Hematopoietic multipotent progenitor cell treated with erythropoietin and hydrocortisone succinate and interleukin-3 and kit ligand, for 15 days (in vitro differentiated cells): ENCODE measurements around the gene OR11H7.
"Not testable (repeated sequence)": the region's sequence is repeated elsewhere in the genome, so short reads cannot be mapped to it uniquely, and the experiment has no call there.

ENCODE experiments used
- DNase-seq: peaks from one replicate; pipeline ENCODE4 v3.0.0-alpha.2; 2015; ENCODE audit warnings: low spot score

Gene OR11H7

GRCh38 chr14:20228681-20229080, at the start of gene OR11H7:
OR11H7 (plus strand) TSS chr14:20228981.
- no peak for DNase-seq

DNA sequence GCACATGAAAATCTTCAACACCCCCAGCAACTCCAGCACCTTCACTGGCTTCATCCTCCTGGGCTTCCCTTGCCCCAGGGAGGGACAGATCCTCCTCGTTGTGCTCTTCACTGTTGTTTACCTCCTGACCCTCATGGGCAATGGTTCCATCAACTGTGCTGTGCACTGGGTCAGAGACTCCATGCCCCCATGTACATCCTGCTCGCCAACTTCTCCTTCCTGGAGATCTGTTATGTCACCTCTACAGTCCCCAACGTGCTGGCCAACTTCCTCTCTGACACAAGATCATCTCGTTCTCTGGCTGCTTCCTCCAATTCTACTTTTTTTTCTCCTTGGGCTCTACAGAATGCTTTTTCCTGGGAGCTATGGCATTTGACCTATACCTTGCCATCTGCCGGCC, 49.6 kb upstream of the OR11H7 start:
- DNase-seq, result no peak

- no peak for DNase-seq
Measured at GRCh38 chr14:20179880-20180279, 48.9 kb upstream of the OR11H7 start.

DNA sequence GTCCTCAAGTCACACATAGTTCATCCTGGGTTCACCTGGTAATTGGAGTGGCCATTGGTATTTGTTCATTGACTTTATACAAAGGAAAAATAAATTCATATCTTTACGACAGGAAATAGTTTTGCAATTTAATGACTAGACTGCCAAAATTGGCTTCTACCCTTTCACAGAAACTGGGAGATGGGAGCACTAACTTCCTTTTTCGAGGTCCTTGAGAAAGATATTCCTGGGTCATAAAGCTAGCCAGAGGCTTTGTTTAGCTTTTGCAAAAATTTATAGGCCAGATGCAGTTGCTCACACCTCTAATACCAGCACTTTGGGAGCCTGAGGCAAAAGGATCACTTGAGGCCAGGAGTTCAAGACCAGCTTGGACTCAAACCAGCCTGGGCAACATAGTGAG, 48.3 kb upstream of the OR11H7 start:
- no peak for DNase-seq

GRCh38 chr14:20184181-20184580, 44.6 kb upstream of the OR11H7 start:
- DNase-seq, result no peak

GRCh38 chr14:20190596-20190995, 38.2 kb upstream of the OR11H7 start, which contains the start of gene OR11G2:
OR11G2 (plus strand) TSS chr14:20190896; CDS start chr14:20197438, 6,542 bp downstream.
- DNase-seq, result no peak

GRCh38 chr14:20191396-20191795, 37.4 kb upstream of the OR11H7 start:
- no peak for DNase-seq

DNA sequence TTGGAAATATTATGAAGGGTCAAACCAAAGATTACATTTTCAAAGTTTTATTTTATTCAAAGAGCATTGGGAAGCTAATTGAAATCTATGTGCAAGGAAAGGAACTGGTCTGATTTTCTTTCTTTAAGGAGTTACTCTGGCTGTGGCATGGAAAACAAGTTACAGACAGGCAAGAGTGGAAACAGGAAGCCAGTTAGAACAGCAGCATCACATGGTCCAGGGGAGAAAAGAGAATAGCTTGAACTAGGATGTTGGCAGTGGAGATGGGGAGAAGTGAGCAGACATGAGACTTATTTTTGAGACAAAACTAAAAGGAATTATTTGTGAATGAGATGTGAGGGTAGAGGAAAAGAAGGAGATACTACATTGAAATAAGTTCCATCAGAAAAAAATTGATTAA, 34.7 kb upstream of the OR11H7 start:
- no peak for DNase-seq

GRCh38 chr14:20195170-20195569, 33.6 kb upstream of the OR11H7 start:
- not testable (repeated sequence) for DNase-seq

DNA sequence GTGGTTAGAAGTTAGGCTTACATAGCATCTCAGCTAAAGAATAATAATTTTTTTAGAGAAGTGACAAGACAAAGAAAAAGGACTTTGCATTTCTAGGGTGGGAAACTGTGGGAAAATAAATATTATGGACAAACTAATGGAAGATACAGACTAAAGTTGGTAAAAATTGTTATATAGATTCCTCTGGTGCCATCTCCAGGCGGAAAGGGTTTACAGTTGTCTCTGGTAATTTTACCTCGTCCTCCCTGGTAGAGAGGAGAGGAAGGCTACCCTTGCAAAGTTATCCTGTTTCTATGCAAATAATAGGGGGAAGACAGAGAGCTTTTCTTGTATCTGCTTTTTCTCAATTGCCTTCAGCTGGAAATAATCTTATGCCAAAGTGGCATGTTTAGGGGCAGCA, 32.9 kb upstream of the OR11H7 start:
- DNase-seq, result no peak

DNA sequence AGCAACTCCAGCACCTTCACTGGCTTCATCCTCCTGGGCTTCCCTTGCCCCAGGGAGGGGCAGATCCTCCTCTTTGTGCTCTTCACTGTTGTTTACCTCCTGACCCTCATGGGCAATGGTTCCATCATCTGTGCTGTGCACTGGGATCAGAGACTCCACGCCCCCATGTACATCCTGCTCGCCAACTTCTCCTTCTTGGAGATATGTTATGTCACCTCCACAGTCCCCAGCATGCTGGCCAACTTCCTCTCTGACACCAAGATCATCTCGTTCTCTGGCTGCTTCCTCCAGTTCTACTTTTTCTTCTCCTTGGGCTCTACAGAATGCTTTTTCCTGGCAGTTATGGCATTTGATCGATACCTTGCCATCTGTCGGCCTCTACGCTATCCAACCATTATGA, 31.3 kb upstream of the OR11H7 start:
- DNase-seq, result no peak

GRCh38 chr14:20198991-20199390, 29.8 kb upstream of the OR11H7 start:
- DNase-seq, result no peak

DNA sequence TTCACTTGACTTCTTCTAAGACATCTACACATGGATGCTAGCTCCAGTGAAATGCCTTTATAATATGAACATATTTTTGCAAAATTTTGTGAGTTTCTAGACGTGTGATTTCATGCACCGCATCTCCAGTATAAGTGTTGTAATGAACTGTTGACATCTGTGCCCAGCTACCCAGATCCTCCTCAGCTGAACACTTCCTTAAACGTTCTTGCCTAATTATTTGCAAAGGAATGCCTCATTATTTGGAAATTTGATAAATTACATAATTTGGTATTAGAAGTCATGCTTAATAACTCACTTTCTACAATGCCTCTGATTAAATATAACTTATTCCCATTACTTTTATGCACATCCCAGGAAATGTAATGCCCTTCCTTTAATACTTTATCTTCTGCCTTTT, 24.1 kb upstream of the OR11H7 start:
- no peak for DNase-seq

DNA sequence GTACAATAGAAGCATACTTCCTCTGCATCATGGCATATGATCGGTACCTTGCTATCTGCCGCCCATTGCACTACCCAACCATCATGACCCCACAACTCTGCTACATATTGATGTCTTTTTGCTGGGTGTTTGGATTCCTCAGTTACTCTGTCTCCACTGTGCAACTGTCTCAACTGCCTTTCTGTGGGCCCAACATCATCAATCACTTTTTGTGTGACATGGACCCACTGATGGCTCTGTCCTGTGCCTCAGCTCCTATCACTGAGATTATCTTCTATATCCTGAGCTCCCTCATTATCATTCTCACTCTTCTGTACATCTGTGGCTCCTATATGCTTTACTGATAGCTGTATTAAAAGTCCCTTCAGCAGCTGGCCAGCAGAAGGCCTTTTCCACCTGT, 19.2 kb upstream of the OR11H7 start:
- no peak for DNase-seq

DNA sequence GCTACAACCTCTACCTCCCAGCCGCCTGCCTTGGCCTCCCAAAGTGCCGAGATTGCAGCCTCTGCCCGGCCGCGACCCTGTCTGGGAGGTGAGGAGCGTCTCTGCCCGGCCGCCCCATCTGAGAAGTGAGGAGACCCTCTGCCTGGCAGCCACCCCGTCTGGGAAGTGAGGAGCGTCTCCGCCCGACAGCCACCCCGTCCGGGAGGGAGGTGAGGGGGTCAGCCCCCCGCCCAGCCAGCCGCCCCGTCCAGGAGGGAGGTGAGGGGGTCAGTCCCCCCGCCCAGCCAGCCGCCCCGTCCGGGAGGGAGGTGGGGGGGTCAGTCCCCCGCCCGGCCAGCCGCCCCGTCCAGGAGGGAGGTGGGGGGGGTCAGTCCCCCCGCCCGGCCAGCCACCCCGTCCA, 16.4 kb upstream of the OR11H7 start:
- DNase-seq, result not testable (repeated sequence)

GRCh38 chr14:20215196-20215595, 13.6 kb upstream of the OR11H7 start:
- DNase-seq, result no peak

GRCh38 chr14:20219033-20219432, 9.7 kb upstream of the OR11H7 start:
- no peak for DNase-seq

- no peak for DNase-seq
Measured at GRCh38 chr14:20223410-20223809, 5.4 kb upstream of the OR11H7 start, which contains the start of gene OR11H6. OR11H6 (plus strand) TSS chr14:20223710; CDS start chr14:20223710, 0 bp downstream.

- DNase-seq, result not testable (repeated sequence)
Measured at GRCh38 chr14:20235415-20235814, 6.6 kb downstream of the OR11H7 start.

- DNase-seq, result peak; percentile 9
Measured at GRCh38 chr14:20247646-20248246, 19.0 kb downstream of the OR11H7 start.

- no peak for DNase-seq
Measured at GRCh38 chr14:20262642-20263128, 33.9 kb downstream of the OR11H7 start.

DNA sequence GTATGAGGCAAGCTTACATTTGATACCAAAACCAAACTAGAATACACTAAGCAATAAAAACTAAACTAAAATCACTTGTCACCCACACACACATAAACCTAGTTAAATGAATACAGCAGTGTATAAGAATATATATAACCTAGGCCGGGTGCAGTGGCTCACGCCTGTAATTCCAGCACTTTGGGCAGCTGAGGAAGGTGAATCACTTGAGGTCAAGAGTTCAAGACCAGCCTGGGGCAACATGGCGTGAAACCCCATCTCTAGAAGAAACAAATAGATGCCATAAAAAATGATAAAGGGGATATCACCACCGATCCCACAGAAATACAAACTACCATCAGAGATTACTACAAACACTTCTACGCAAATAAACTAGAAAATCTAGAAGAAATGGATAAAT, 35.6 kb downstream of the OR11H7 start:
- not testable (repeated sequence) for DNase-seq

GRCh38 chr14:20274062-20274461, 45.3 kb downstream of the OR11H7 start:
- no peak for DNase-seq

DNA sequence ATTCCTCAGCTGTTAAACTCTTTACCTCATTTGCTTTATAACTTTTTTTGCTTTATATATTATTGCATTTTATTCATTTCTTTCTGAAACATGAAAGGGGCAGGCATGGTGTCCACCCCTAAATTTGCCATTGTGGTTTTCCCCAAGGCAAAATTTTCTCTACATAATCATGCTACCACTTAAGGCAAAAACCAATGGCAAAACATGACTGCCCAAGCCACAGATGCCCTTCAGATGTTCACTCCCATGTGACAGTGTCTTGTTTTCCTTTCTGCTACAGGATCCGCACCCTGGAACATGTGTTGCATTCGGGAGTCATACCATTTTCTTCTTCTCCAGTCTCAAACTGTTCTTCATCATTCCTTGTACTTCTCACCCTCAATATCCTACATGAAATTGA, 48.6 kb downstream of the OR11H7 start:
- DNase-seq, result no peak
